ENCODE data around the gene EXOC3. TPM values are rescaled to one million over a fixed set of nuclear protein-coding genes. Genes with fewer than 3 reads are reported as not detected.

The EXOC3 gene
- total and polyA plus RNA-seq, 10 of the 15 experiments (the other 5 are each of a cell fraction or from before 2014, with no cell fraction given), result 1.6 to 53.0 (median 27.9) TPM

GRCh38 chr5:514673-515072 lies 71.7 kb downstream of the EXOC3 start:
- H3K36me3 ChIP-seq (ENCODE audit: control insufficient read depth in 2 of 2, insufficient read depth in 2 of 2, low read length in 1 of 2), result no peaks in the 10 kb centered on the region
- H4K20me1 ChIP-seq (ENCODE audit: control insufficient read depth, insufficient read depth), result no peaks in the 10 kb centered on the region
- no peak overlapping the region for H3K4me3 ChIP-seq
- FAIRE-seq (no peak), ATAC-seq (no peak), DNase-seq (ENCODE audit: low read depth, low spot score) (no peak)
- H3K4me2 ChIP-seq (ENCODE audit: control insufficient read depth, insufficient read depth), result no peak overlapping the region
- no peak overlapping the region for H3K9ac ChIP-seq (ENCODE audit: control insufficient read depth, insufficient read depth, low read length)
- ChIA-PET RAD21 (ENCODE audit: unreplicated experiment) (no interaction called here), POLR2A (no interaction called here), CTCF (no interaction called here), SMC1A (ENCODE audit: uncharacterized antibody, unreplicated experiment) (no interaction called here)
- H3K9me3 ChIP-seq (replicated peaks; ENCODE audit: control insufficient read depth, insufficient read depth, low read length), result no peaks in the 10 kb centered on the region
- BruUV-seq (replicated peaks), result no TSS peak
- in situ Hi-C loops (cut with MboI) (no loop called here), intact Hi-C loops (cut with micrococcal nuclease; ENCODE audit: unreplicated experiment) (no loop called here)
- peaks cover 0 to 3% of the 10 kb centered on the region in 2 experiments; a peak in 2 of 4 replicates for H3K27me3 ChIP-seq (replicated peaks in 1 of 2; ENCODE audit: control insufficient read depth in 2 of 2, insufficient read depth in 2 of 2, low read length in 1 of 2)
- no peaks in the 10 kb centered on the region for H3K79me2 ChIP-seq (ENCODE audit: control insufficient read depth, insufficient read depth, low read length)
- 28% methylated on average over 8 of the region's 8 CpGs for WGBS (ENCODE audit: insufficient coverage, insufficient replicate concordance, low lambda C conversion rate, missing lambda C conversion rate)
- TF ChIP-seq RB1 (IDR thresholded peaks at IDR 0.05; ENCODE audit: borderline replicate concordance) (no peak), DPF2 (IDR thresholded peaks at IDR 0.05) (no peak), CTCF (IDR thresholded peaks at IDR 0.05 in 2 of 3, conservative IDR thresholded peaks at IDR 0.05 in 1 of 3; ENCODE audit: control insufficient read depth in 2 of 3, extremely low read depth in 1 of 3, insufficient read depth in 1 of 3, low read depth in 3 of 3, low read length in 3 of 3) (no peak), SIN3A (IDR thresholded peaks at IDR 0.05; ENCODE audit: low read depth, low read length) (no peak), NR2C1 (IDR thresholded peaks at IDR 0.05) (no peak), RBBP5 (conservative IDR thresholded peaks at IDR 0.05) (no peak), ZNF24 (IDR thresholded peaks at IDR 0.05) (no peak), EZH2 (IDR thresholded peaks at IDR 0.05; ENCODE audit: borderline replicate concordance, control insufficient read depth, low read depth, low read length) (no peak)
- TF ChIP-seq, protein P1, sequence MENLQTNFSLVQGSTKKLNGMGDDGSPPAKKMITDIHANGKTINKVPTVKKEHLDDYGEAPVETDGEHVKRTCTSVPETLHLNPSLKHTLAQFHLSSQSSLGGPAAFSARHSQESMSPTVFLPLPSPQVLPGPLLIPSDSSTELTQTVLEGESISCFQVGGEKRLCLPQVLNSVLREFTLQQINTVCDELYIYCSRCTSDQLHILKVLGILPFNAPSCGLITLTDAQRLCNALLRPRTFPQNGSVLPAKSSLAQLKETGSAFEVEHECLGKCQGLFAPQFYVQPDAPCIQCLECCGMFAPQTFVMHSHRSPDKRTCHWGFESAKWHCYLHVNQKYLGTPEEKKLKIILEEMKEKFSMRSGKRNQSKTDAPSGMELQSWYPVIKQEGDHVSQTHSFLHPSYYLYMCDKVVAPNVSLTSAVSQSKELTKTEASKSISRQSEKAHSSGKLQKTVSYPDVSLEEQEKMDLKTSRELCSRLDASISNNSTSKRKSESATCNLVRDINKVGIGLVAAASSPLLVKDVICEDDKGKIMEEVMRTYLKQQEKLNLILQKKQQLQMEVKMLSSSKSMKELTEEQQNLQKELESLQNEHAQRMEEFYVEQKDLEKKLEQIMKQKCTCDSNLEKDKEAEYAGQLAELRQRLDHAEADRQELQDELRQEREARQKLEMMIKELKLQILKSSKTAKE (IDR thresholded peaks at IDR 0.05; ENCODE audit: low read depth, poor library complexity, severe bottlenecking), result no peak
- H3K27ac ChIP-seq (ENCODE audit: control insufficient read depth, insufficient read depth), result no peak overlapping the region
- no peak overlapping the region for H2AFZ ChIP-seq (ENCODE audit: control insufficient read depth, low read depth, low read length)
- H3K4me1 ChIP-seq (ENCODE audit: control insufficient read depth, insufficient read depth, low read length), result no peaks in the 10 kb centered on the region
